Calu3 (cell line): Measurements from ENCODE around the gene PARN. TPM values are rescaled to one million over a fixed set of nuclear protein-coding genes. Genes with fewer than 3 reads are reported as not detected.

Experiments
- BruUV-seq: library from RNA; stranded (reverse); fragments of 400-500 nt; replicated peaks from 2 replicates; lab custom pipeline; 2021; lab: Mats Ljungman, UMichigan
- CTCF ChIA-PET: fragments of 300-600 bp; sonication (Branson Sonifier 250); formaldehyde crosslinking; loops from one replicate; lab custom pipeline; 2022; ENCODE audit warnings: antibody characterized with exemption; lab: Charles Lee
- DNase-seq: peaks from one replicate; pipeline ENCODE4 v3.0.0; 2022
- H3K27ac Mint-ChIP-seq: one replicate; pipeline ENCODE4 v1.8.0; 2022; ENCODE audit warnings: mixed read lengths; ENCODE audit not compliant: unreplicated experiment
- H3K27me3 Mint-ChIP-seq: one replicate; pipeline ENCODE4 v1.8.0; 2022; ENCODE audit warnings: mixed read lengths; ENCODE audit not compliant: unreplicated experiment
- H3K36me3 Mint-ChIP-seq: one replicate; pipeline ENCODE4 v1.8.0; 2022; ENCODE audit warnings: mild to moderate bottlenecking, moderate library complexity, mixed read lengths; ENCODE audit not compliant: insufficient read depth, unreplicated experiment
- H3K4me1 Mint-ChIP-seq: one replicate; pipeline ENCODE4 v1.8.0; 2022; ENCODE audit warnings: mild to moderate bottlenecking, low read depth, mixed read lengths; ENCODE audit not compliant: unreplicated experiment
- H3K4me3 Mint-ChIP-seq: one replicate; pipeline ENCODE4 v1.8.0; 2022; ENCODE audit warnings: mild to moderate bottlenecking, low read depth, moderate library complexity, mixed read lengths; ENCODE audit not compliant: unreplicated experiment
- H3K9me3 Mint-ChIP-seq: one replicate; pipeline ENCODE4 v1.8.0; 2022; ENCODE audit warnings: low read depth, mixed read lengths; ENCODE audit not compliant: unreplicated experiment
- intact Hi-C: fragments of 100-400 bp; cut with micrococcal nuclease; formaldehyde crosslinking; loops from one replicate; pipeline ENCODE4 v1.10.0; 2022; ENCODE audit not compliant: unreplicated experiment
- total RNA-seq: library from RNA; stranded (reverse); gene quantifications from 2 replicates; pipeline ENCODE4 v1.2.3, GENCODE V29; 2022
- TF ChIP-seq, protein P1 (sequence below): fragments of 200-600 bp; IDR thresholded peaks from one replicate; pipeline ENCODE4 v1.8.0; 2022; ENCODE audit warnings: antibody characterized with exemption; ENCODE audit not compliant: unreplicated experiment

Gene PARN
- total RNA-seq, 1 experiment from 2014 or later, result 59.1 TPM

- CTCF ChIA-PET, result no interaction called here
- TF ChIP-seq, protein P1, sequence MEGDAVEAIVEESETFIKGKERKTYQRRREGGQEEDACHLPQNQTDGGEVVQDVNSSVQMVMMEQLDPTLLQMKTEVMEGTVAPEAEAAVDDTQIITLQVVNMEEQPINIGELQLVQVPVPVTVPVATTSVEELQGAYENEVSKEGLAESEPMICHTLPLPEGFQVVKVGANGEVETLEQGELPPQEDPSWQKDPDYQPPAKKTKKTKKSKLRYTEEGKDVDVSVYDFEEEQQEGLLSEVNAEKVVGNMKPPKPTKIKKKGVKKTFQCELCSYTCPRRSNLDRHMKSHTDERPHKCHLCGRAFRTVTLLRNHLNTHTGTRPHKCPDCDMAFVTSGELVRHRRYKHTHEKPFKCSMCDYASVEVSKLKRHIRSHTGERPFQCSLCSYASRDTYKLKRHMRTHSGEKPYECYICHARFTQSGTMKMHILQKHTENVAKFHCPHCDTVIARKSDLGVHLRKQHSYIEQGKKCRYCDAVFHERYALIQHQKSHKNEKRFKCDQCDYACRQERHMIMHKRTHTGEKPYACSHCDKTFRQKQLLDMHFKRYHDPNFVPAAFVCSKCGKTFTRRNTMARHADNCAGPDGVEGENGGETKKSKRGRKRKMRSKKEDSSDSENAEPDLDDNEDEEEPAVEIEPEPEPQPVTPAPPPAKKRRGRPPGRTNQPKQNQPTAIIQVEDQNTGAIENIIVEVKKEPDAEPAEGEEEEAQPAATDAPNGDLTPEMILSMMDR, result no peak
- Mint-ChIP-seq H3K27ac (no peak overlapping the region), H3K4me1 (peaks cover 18% of the 10 kb centered on the region), H3K36me3 (peaks cover 18% of the 10 kb centered on the region), H3K9me3 (no peaks in the 10 kb centered on the region), H3K27me3 (no peaks in the 10 kb centered on the region), H3K4me3 (no peak overlapping the region)
- intact Hi-C loops, result loop anchor here (5.0 to 10.0 kb wide), 2 partner anchors 92 to 130 kb away; no protein-coding TSS in a partner anchor
- no TSS peak for BruUV-seq
- DNase-seq, result no peak
These were observed 235.2 kb downstream of the PARN start for GRCh38 chr16:14394834-14395233.

DNA sequence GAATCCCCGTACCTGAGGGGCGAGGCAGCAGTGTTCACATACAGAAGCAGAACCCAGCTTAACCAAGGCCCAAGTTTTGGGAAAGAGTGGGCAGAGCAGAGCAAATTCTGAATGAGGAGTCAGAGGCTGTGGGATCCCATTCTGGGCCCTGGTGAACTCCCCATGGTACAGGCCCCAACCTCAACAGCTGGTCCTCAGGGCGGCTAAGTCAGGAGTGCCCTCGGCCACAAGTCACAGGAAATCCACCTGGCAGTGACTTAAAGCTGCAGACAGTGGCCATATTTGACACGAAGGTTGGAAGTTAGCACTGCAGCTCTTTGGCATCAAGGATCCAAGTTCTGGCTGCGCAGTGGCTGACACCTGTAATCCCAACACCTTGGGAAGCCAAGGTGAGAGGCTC lies 237.1 kb downstream of the PARN start:
- intact Hi-C loops, result loop anchor here (10.0 kb wide), 1 partner anchor 132 kb away; no protein-coding TSS in a partner anchor
- TF ChIP-seq, protein P1, result no peak
- BruUV-seq, result no TSS peak
- CTCF ChIA-PET, result no interaction called here
- Mint-ChIP-seq H3K36me3 (peaks cover 8% of the 10 kb centered on the region), H3K9me3 (no peaks in the 10 kb centered on the region), H3K27me3 (no peaks in the 10 kb centered on the region), H3K4me1 (peaks cover 7% of the 10 kb centered on the region), H3K4me3 (no peak overlapping the region), H3K27ac (no peak overlapping the region)
- DNase-seq, result no peak

DNA sequence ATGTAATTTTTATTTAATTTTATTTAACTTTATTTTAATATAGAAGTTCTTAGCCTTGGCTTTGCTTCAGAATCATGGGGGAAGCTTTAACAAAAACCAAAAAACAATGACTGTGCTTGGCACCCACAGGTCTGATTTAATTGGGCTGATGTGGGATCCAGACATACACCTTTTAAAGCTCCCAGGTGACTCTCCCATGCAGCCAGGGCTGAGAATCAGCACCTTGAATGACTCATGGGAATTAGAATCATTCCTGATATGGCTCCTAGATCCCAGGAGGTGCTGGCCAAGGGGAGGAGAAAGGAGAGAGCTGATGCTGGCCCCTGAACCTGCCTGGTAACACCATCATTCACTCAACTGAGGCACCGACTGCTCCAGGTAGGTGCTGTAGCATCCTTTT lies 240.7 kb downstream of the PARN start:
- intact Hi-C loops, result no loop called here
- H3K4me1 Mint-ChIP-seq, result no peaks in the 10 kb centered on the region
- H3K27ac Mint-ChIP-seq, result no peak overlapping the region
- no TSS peak for BruUV-seq
- TF ChIP-seq, protein P1, result no peak
- peaks cover 4% of the 10 kb centered on the region for H3K36me3 Mint-ChIP-seq
- H3K27me3 Mint-ChIP-seq, result no peaks in the 10 kb centered on the region
- CTCF ChIA-PET, result no interaction called here
- H3K9me3 Mint-ChIP-seq, result no peaks in the 10 kb centered on the region
- DNase-seq, result no peak
- H3K4me3 Mint-ChIP-seq, result no peak overlapping the region

DNA sequence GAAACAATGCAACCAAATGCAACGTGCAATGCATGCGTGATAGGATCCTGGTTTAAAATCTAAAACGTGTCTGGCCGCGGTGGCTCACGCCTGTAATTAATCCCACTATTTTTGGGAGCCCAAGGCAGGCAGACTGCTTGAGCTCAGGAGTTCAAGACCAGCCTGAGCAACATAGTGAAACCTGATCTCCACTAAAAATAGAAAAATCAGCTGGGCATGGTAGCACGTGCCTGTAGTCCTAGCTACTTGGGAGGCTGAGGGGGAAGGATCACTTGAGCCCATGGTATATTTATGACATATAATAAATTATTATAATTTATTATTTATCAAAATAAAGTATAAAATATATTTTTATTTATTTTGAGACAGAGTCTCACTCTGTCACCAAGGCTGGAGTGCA lies 241.8 kb downstream of the PARN start:
- CTCF ChIA-PET, result interaction anchor here (0.6 kb wide), 1 partner anchor 237 kb away, joined by 4 read pairs; no protein-coding TSS in a partner anchor
- no peaks in the 10 kb centered on the region for H3K4me1 Mint-ChIP-seq
- intact Hi-C loops, result no loop called here

More for the DNA sequence above, 241.8 kb downstream of the PARN start:
- peaks cover 4% of the 10 kb centered on the region for H3K36me3 Mint-ChIP-seq
- no TSS peak for BruUV-seq
- no peak overlapping the region for H3K4me3 Mint-ChIP-seq
- DNase-seq, result no peak
- no peaks in the 10 kb centered on the region for H3K27me3 Mint-ChIP-seq
- no peaks in the 10 kb centered on the region for H3K9me3 Mint-ChIP-seq
- TF ChIP-seq, protein P1, result no peak
- H3K27ac Mint-ChIP-seq, result no peak overlapping the region
